Measurements from ENCODE around the gene HSFX1.
"Not testable (repeated sequence)": the region's sequence is repeated elsewhere in the genome, so short reads cannot be mapped to it uniquely, and the experiment has no call there.

Gene HSFX1

GRCh38 chrX:149762696-149763614 lies 10.9 kb upstream of the HSFX1 start:
- TF ChIP-seq ZFX (IDR thresholded peaks at IDR 0.05) (no peak), CTCF (conservative IDR thresholded peaks at IDR 0.05) (no peak)
- no peak overlapping the region for H3K27ac ChIP-seq

DNA sequence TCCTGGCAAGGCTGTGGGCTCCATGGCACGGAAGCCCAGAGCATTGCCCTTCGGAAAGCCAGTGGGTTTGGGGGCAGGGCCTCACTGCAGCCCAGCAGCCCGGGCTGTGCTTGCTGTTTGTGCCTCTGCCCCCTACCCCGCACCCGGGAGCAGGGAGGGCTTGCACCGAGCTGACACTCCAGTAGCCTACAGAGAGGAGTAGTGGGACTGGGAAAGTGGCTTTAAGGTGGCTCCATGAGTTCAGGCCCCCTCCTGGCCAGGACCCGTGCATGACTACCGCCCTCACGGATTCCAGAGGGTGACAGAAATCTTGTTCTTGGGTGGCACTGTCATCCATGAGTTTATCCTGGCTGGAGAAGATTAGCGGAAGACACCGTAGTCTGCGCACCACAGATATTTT lies 3.5 kb upstream of the HSFX1 start:
- not testable (repeated sequence) for H3K27ac ChIP-seq

- not testable (repeated sequence) for H3K27ac ChIP-seq
Observed at GRCh38 chrX:149773026-149773425, 842 bp upstream of the HSFX1 start.

GRCh38 chrX:149777999-149778398 lies 4.1 kb downstream of the HSFX1 start:
- not testable (repeated sequence) for H3K27ac ChIP-seq

DNA sequence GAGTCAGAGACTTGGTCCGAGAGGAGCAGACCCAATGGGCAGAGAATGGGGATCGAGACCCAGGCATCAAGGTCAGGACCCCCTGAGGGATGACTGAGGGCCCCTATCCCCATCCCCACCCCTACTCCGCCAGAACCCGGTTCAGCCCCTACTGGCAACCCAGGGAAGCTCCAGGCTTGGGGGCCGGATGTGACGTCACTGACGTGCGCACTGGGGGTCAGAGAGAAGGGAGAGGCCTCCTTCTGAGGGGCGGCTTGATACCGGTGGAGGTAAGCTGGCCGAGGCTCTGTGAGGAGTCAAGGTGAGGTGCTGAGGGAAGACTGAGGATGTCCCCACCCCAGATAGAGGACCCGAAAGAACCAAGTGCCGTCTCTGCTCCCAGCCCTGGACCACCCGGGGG lies 7.9 kb downstream of the HSFX1 start, which contains the start of gene MAGEA9:
MAGEA9 (plus strand) TSS at position 204 of the 400 bp plus-strand sequence. CDS start 4,281 bp downstream, outside the sequence.
- not testable (repeated sequence) for H3K27ac ChIP-seq

DNA sequence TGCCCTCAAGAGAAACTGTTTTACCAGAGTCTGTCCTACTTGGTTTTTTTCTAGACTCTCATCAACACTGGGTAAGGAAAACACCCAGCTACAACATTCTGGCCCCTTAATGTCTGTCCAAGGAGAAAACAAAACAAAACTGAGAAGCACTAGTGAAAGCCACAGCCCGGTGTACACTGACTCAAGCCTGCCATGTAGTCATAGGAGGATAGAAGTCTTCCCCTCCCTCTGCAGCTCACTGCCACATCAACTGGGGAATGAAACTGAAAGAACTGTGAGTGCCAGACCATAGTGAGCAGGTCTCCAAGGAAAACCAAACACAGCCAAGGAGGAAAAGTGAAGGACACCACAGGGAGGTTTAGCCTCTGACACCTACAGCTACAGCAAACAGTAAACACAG lies 21.7 kb downstream of the HSFX1 start:
- not testable (repeated sequence) for H3K27ac ChIP-seq

DNA sequence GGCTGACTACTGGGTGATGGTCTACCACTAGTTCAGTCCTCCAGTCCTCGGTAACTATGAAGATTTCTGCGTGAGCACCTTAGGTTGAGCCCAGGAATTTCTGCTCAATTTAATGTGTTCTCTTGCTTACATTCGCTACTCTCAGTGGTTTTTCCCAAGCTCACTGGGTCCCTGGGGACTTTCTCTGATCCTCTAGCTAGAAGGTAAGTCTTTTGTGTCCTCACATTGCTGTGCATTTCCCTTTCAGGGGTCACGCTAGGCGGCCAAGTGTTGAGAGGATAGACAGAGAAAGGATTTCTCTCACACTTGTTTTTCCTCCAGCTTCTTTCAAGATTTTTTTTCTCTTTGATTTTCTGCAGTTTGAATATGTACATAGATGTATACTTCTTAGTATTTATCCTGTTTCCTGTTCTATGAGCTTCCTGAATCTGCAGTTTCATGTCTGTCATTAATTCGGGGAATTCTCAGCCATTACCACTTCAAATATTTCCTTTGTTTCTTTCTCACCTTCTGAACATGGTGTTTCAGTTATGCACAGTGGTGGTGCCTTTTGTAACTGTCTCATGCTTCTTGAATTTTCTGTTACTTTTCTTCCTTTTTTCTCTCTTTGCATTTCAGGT lies 25.3 kb downstream of the HSFX1 start:
- no peak overlapping the region for H3K27ac ChIP-seq
- no peak for TF ChIP-seq ZFX (IDR thresholded peaks at IDR 0.05)
- no peak for TF ChIP-seq CTCF (conservative IDR thresholded peaks at IDR 0.05)

DNA sequence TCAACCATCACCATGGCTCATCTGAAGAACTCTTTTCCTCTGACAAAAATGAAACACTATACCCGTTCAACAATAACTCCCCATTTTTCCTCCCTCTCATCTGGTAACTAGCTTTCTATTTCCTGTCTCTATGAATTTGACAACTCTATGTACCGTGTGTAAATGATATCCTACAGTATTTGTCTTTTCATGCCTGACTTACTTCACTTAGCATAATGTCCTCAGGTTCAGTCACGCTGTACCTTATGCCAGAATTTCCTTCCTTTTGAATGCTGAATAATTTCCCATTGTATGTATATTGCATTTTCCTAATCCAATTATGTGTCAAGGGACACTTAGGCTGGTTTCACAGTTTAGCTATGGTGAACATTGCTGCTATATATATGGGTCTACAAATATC lies 26.1 kb downstream of the HSFX1 start:
- no peak for TF ChIP-seq ZFX (IDR thresholded peaks at IDR 0.05)
- TF ChIP-seq CTCF (conservative IDR thresholded peaks at IDR 0.05), result no peak
- H3K27ac ChIP-seq, result no peak overlapping the region

DNA sequence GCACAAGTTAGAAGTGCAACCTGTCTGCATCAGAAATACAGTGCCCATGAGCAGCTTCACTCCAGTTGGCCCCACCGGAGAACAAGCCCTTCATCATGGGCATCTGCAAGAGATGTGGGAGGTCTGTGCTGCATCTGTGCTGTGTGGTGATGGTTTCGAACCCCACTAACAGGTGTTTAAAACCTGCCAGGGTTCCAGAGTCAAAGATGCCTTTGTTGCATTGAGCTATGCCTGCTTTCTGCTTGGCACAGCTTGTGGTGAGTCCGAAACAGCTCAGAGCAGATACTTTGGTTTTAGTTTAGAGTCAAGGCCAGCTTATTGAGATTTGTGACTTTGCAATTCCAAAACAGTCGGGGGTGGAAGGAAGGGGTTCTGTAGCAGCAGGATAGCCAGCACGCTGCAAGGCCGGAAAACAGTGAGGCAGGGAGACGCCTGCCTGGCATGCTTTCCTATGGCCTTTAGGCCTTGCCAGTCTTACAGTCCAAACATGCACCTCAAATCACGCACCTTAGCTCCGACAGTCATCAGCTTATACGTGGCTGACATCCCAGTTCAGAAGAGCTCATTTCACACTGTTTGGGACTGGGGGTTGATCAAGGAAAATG lies 29.7 kb downstream of the HSFX1 start:
- TF ChIP-seq ZFX (IDR thresholded peaks at IDR 0.05), result no peak
- no peak overlapping the region for H3K27ac ChIP-seq

DNA sequence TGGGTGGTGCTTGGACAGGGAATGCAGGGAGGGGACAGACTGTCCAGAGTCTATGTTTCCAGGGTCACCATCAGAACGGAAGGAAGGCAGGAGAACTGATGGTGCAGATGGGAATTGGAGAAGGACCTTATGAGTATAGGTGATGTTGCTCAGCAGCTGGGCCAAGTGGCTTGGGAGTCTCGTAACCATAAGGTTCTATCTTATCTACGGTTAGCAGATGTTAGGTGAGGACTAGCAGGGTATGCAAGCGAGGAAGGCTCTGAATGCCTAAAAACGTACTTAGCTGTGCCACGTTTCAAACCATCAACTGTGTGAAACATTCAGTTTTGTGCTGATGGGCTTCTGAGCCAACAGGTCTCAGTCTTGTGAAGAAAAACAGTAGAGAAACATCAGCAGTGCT lies 30.2 kb downstream of the HSFX1 start:
- TF ChIP-seq CTCF (conservative IDR thresholded peaks at IDR 0.05) (no peak), ZFX (IDR thresholded peaks at IDR 0.05) (no peak)
- no peak overlapping the region for H3K27ac ChIP-seq
